Measurements from ENCODE around the gene ICE1.

DNA sequence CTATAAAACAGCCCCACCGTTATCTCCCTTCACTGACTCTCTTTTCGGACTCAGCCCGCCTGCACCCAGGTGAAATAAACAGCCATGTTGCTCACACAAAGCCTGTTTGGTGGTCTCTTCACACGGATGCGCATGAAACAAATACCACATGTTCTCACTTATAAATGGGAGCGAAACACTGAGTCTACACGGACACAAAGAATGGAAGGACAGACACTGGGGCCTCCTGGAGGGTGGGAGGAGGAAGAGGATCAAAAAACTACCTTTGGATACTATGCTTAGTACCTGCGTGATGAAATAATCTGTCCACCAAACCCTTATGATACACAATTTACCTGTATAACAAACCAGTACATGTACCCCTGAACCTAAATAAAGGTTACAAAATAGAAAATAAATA is 98.6 kb downstream of the ICE1 start:
- TF ChIP-seq, protein P1, sequence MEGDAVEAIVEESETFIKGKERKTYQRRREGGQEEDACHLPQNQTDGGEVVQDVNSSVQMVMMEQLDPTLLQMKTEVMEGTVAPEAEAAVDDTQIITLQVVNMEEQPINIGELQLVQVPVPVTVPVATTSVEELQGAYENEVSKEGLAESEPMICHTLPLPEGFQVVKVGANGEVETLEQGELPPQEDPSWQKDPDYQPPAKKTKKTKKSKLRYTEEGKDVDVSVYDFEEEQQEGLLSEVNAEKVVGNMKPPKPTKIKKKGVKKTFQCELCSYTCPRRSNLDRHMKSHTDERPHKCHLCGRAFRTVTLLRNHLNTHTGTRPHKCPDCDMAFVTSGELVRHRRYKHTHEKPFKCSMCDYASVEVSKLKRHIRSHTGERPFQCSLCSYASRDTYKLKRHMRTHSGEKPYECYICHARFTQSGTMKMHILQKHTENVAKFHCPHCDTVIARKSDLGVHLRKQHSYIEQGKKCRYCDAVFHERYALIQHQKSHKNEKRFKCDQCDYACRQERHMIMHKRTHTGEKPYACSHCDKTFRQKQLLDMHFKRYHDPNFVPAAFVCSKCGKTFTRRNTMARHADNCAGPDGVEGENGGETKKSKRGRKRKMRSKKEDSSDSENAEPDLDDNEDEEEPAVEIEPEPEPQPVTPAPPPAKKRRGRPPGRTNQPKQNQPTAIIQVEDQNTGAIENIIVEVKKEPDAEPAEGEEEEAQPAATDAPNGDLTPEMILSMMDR (IDR thresholded peaks at IDR 0.05) = no peak
- TF ChIP-seq POLR2A (IDR thresholded peaks at IDR 0.05) (no peak), POLR2AphosphoS5 (IDR thresholded peaks at IDR 0.05) (no peak)
